GM10847 (cell line): ENCODE data around the gene PRKCH.

Source experiments
- POLR2A ChIP-seq: IDR thresholded peaks from 2 replicates; pipeline ENCODE4 v1.6.1; 2011; ENCODE audit not compliant: insufficient read length; ENCODE audit errors: extremely low read depth

PRKCH gene

GRCh38 chr14:61387076-61387475 is 65.7 kb downstream of the PRKCH start:
- no peak for TF ChIP-seq POLR2A

- TF ChIP-seq POLR2A = no peak
These were observed 67.0 kb downstream of the PRKCH start for GRCh38 chr14:61388173-61388975.

GRCh38 chr14:61388976-61389576 is 67.7 kb downstream of the PRKCH start:
- TF ChIP-seq POLR2A = no peak

GRCh38 chr14:61391119-61391518 is 69.7 kb downstream of the PRKCH start:
- no peak for TF ChIP-seq POLR2A

GRCh38 chr14:61392297-61392696 is 70.9 kb downstream of the PRKCH start:
- TF ChIP-seq POLR2A = no peak

GRCh38 chr14:61394542-61394941 is 73.2 kb downstream of the PRKCH start:
- TF ChIP-seq POLR2A = no peak

GRCh38 chr14:61395115-61395725 is 73.8 kb downstream of the PRKCH start:
- no peak for TF ChIP-seq POLR2A

- no peak for TF ChIP-seq POLR2A
These were observed 74.9 kb downstream of the PRKCH start for GRCh38 chr14:61396279-61396678.

- TF ChIP-seq POLR2A = no peak
These were observed 75.3 kb downstream of the PRKCH start for GRCh38 chr14:61396694-61397093.

- TF ChIP-seq POLR2A = no peak
These were observed 76.2 kb downstream of the PRKCH start for GRCh38 chr14:61397615-61398014.

GRCh38 chr14:61398221-61398620 is 76.8 kb downstream of the PRKCH start:
- TF ChIP-seq POLR2A = no peak

GRCh38 chr14:61399365-61399764 is 78.0 kb downstream of the PRKCH start:
- no peak for TF ChIP-seq POLR2A

GRCh38 chr14:61401461-61401860 is 80.1 kb downstream of the PRKCH start:
- no peak for TF ChIP-seq POLR2A

GRCh38 chr14:61403411-61403810 is 82.0 kb downstream of the PRKCH start:
- TF ChIP-seq POLR2A = no peak

- no peak for TF ChIP-seq POLR2A
These were observed 83.3 kb downstream of the PRKCH start for GRCh38 chr14:61404637-61405036.

- TF ChIP-seq POLR2A = no peak
These were observed 84.8 kb downstream of the PRKCH start for GRCh38 chr14:61406198-61406597.
